Vagina (tissue), 2 donors: ENCODE measurements around the gene CUEDC1.

Experiments
- CTCF ChIP-seq, 3 experiments: fragments of 450-650 bp in 2 of 3; fragments of 200-600 bp in 1 of 3; sonication (generic) in 1 of 3; IDR thresholded peaks; one replicate each; pipeline ENCODE4 v1.5.1; 2017 to 2019; ENCODE audit warnings: antibody characterized with exemption in 3 of 3, mild to moderate bottlenecking in 2 of 3, moderate library complexity in 2 of 3
- POLR2A ChIP-seq, 2 donors: fragments of 450-650 bp; IDR thresholded peaks; one replicate each; pipeline ENCODE4 v1.6.1; 2017; ENCODE audit warnings: antibody characterized with exemption in 2 of 2, mild to moderate bottlenecking in 2 of 2, moderate library complexity in 2 of 2
- POLR2AphosphoS5 ChIP-seq, 2 donors: sonication (generic); formaldehyde crosslinking; IDR thresholded peaks; one replicate each; pipeline ENCODE4 v1.9.0; 2017; ENCODE audit warnings: antibody characterized with exemption in 2 of 2, mild to moderate bottlenecking in 2 of 2, low read depth in 1 of 2; ENCODE audit not compliant: insufficient read depth in 1 of 2

GRCh38 chr17:57948169-57948554 lies 7.0 kb downstream of the CUEDC1 start:
- TF ChIP-seq CTCF (IDR thresholded peaks at IDR 0.05) = no peak
- no peak for TF ChIP-seq POLR2A (IDR thresholded peaks at IDR 0.05)
- TF ChIP-seq POLR2AphosphoS5 (IDR thresholded peaks at IDR 0.05; ENCODE audit: insufficient read depth in 1 of 2, low read depth in 1 of 2) = no peak
